Mesothelial cell of epicardium (in vitro differentiated cells): ENCODE data around the gene VWF. TPM values are rescaled to one million over a fixed set of nuclear protein-coding genes. Genes with fewer than 3 reads are reported as not detected.
A peak's percentile ranks its signal among the peaks of the same experiment; 100 is the strongest.

ENCODE experiments used
- DNase-seq, 2 experiments: peaks; one replicate each; pipeline ENCODE4 v3.0.0; 2021; ENCODE audit warnings: low spot score in 2 of 2; ENCODE audit not compliant: unreplicated experiment in 2 of 2
- H3K27ac Mint-ChIP-seq: 2 replicates; pipeline ENCODE4 v1.8.0; 2021; ENCODE audit warnings: mixed read lengths
- H3K27me3 Mint-ChIP-seq: 2 replicates; pipeline ENCODE4 v1.8.0; 2021; ENCODE audit warnings: low read depth, mixed read lengths
- H3K36me3 Mint-ChIP-seq: 2 replicates; pipeline ENCODE4 v1.8.0; 2021; ENCODE audit warnings: mixed read lengths
- H3K4me1 Mint-ChIP-seq: 2 replicates; pipeline ENCODE4 v1.8.0; 2021; ENCODE audit warnings: mixed read lengths
- H3K4me3 Mint-ChIP-seq: 2 replicates; pipeline ENCODE4 v1.8.0; 2021; ENCODE audit warnings: mild to moderate bottlenecking, moderate library complexity, mixed read lengths
- H3K9me3 Mint-ChIP-seq: 2 replicates; pipeline ENCODE4 v1.8.0; 2021; ENCODE audit warnings: mixed read lengths
- CTCF ChIP-seq: fragments of 200-600 bp; sonication (generic); IDR thresholded peaks from one replicate; pipeline ENCODE4 v1.5.0; 2021; ENCODE audit warnings: antibody characterized with exemption; ENCODE audit not compliant: unreplicated experiment
- total RNA-seq: library from RNA; stranded (reverse); gene quantifications from 3 replicates; pipeline ENCODE4 v1.2.1, GENCODE V29; 2021

The VWF gene
- total RNA-seq, 1 donor from 2014 or later: 0.31 TPM

- no peaks in the 10 kb centered on the region for H3K9me3 Mint-ChIP-seq
- H3K27ac Mint-ChIP-seq: no peak overlapping the region
- peaks cover 18% of the 10 kb centered on the region for H3K4me1 Mint-ChIP-seq
- H3K4me3 Mint-ChIP-seq: peak overlapping the region; percentile 5
- no peaks in the 10 kb centered on the region for H3K36me3 Mint-ChIP-seq
- DNase-seq: no peak
- no peak for TF ChIP-seq CTCF
- peaks cover 64% of the 10 kb centered on the region for H3K27me3 Mint-ChIP-seq
Observed at GRCh38 chr12:5946388-5946787, 178.1 kb downstream of the VWF start.

DNA sequence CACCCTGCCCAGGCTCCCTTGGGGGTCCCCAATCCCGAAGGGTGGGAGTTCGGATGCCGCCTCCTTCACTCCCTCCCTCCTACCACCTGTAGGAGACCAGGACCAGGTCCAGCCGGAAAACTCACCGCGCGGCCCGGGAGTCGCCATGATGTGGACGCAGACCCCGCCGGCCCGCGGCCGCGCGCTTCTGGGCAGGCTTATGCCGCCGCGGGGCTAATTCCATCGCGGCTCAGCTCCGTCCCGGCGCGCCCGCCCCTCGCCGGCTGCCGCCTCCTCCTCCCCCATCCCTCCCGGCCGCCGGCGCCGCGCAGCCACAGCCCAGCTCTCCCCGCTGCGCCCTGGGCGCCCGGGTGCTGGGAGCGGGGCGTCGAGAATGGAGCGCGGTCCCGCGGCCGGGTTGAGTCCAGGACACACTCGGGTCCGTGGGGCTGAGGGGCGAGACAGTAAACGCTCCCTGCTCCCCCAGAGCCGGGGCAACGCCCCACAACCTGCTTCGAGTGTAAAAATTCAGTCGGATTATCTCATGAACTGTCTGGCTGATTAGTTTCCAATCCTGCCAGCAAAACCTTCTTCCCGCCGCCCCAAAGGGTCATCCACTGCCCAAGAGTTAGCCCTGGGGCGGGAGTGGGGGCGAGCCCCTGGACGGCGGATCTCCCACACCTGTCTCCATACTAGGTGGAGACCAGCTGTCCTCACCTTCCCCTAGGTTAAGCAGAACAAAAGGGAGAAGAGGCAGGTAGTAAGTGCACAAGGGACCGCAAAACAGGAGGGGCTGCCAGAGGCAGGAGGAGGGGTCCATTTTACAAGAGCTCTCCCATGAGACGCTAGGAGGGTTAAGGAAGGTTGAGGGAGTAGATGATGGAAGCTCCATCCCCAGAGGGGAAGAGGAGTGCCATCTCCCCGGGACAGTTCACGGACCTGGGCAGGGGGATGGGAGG is 179.1 kb downstream of the VWF start, which contains the start of gene ANO2:
ANO2 (minus strand) TSS at position 189 of the 938 bp plus-strand sequence; CDS start at position 147, 42 bp downstream.
- Mint-ChIP-seq H3K9me3 (no peaks in the 10 kb centered on the region), H3K4me3 (peak within 1 kb of the TSS; percentile 79), H3K4me1 (peaks cover 13% of the 10 kb centered on the region), H3K27ac (peak within 1 kb of the TSS; percentile 53), H3K27me3 (peaks cover 61% of the 10 kb centered on the region), H3K36me3 (no peaks in the 10 kb centered on the region)
- no peak for TF ChIP-seq CTCF
- DNase-seq: peak; percentile 50 to 71

DNA sequence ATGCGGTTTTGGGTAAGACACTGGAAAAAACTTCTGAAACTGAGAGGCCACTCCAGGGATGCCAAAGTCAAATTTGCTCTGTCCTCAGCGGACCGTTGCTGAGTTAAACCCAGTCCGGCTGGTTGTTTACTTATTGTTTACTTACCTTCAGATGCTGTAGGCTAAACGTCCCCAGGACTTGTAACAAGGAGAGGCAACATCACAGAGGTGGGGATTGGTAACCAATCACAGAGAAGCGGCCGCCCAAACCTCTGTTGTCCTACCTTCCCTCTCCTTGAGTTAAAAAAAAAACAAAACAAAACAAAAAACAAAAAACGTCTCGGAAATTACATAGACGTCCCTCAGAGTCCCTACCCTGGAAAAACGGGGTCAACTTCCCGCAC is 179.8 kb downstream of the VWF start:
- Mint-ChIP-seq H3K27me3 (peaks cover 60% of the 10 kb centered on the region), H3K36me3 (no peaks in the 10 kb centered on the region)

DNA sequence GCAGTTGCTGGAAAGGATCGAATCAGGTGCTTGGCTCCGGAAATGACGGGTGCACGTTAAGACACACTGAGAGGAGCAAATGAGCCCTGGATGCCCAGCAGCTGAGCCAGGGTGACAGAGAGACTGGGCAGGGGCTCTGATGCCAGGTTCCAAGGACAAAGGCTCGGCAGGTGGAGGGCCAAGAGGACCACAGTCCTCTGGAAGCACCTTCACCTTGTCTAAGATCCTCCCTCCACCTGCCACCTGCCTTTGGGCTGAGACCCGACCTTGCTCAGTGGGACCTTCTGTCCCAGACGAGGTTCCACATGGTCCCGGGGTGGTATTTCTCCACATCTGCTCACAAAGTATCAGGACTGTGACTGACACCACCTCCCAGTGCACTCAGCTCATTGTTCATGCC is 180.4 kb downstream of the VWF start:
- Mint-ChIP-seq H3K36me3 (peaks cover 3% of the 10 kb centered on the region), H3K27me3 (peaks cover 56% of the 10 kb centered on the region), H3K4me3 (peak overlapping the region; percentile 77), H3K27ac (no peak overlapping the region), H3K9me3 (no peaks in the 10 kb centered on the region), H3K4me1 (peaks cover 13% of the 10 kb centered on the region)
- DNase-seq: no peak
- TF ChIP-seq CTCF: no peak

More for the DNA sequence above, 179.8 kb downstream of the VWF start:
- no peak for DNase-seq
- peak overlapping the region; percentile 53 for H3K27ac Mint-ChIP-seq
- TF ChIP-seq CTCF: no peak
- H3K9me3 Mint-ChIP-seq: no peaks in the 10 kb centered on the region
- peaks cover 13% of the 10 kb centered on the region for H3K4me1 Mint-ChIP-seq
- peak overlapping the region; percentile 77 for H3K4me3 Mint-ChIP-seq

GRCh38 chr12:5941907-5942306 is 182.6 kb downstream of the VWF start:
- Mint-ChIP-seq H3K4me3 (no peak overlapping the region), H3K4me1 (peaks cover 13% of the 10 kb centered on the region), H3K9me3 (no peaks in the 10 kb centered on the region), H3K27ac (no peak overlapping the region), H3K27me3 (peaks cover 55% of the 10 kb centered on the region), H3K36me3 (peaks cover 3% of the 10 kb centered on the region)
- DNase-seq: no peak
- TF ChIP-seq CTCF: no peak
